ENCODE measurements around the gene ARHGEF38. TPM values are rescaled to one million over a fixed set of nuclear protein-coding genes. Genes with fewer than 3 reads are reported as not detected.

The ARHGEF38 gene
- total RNA-seq, 3 donors from 2014 or later, result 56.9 to 62.9 TPM; not detected in 1

DNA sequence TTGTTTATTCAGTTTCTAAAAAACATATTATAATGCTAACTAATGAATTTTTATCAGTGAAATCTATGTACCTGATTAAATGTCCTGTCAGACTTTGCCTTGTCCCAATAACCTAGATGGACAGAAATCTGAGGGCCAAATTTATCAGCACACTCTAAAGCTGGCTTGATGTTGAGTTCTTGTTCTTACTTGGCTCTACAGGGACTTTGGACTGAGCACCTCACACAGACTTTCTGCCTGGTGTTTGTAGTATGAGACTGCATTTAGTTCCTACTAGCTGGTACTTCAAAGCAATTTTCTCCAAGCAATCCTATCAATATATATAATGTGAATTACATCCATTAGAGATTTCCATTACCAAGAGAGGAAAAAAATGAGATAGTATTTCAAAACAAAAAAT is 118.3 kb downstream of the ARHGEF38 start:
- no peak for TF ChIP-seq POLR2A (IDR thresholded peaks at IDR 0.05)
- no peak for TF ChIP-seq POLR2AphosphoS5 (IDR thresholded peaks at IDR 0.05)
- TF ChIP-seq, protein P1, sequence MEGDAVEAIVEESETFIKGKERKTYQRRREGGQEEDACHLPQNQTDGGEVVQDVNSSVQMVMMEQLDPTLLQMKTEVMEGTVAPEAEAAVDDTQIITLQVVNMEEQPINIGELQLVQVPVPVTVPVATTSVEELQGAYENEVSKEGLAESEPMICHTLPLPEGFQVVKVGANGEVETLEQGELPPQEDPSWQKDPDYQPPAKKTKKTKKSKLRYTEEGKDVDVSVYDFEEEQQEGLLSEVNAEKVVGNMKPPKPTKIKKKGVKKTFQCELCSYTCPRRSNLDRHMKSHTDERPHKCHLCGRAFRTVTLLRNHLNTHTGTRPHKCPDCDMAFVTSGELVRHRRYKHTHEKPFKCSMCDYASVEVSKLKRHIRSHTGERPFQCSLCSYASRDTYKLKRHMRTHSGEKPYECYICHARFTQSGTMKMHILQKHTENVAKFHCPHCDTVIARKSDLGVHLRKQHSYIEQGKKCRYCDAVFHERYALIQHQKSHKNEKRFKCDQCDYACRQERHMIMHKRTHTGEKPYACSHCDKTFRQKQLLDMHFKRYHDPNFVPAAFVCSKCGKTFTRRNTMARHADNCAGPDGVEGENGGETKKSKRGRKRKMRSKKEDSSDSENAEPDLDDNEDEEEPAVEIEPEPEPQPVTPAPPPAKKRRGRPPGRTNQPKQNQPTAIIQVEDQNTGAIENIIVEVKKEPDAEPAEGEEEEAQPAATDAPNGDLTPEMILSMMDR (IDR thresholded peaks at IDR 0.05), result no peak
- Histone ChIP-seq H3K27me3 (no peaks in the 10 kb centered on the region), H3K4me1 (no peaks in the 10 kb centered on the region), H3K27ac (no peak overlapping the region), H3K4me3 (no peak overlapping the region), H3K36me3 (no peaks in the 10 kb centered on the region), H3K9me3 (no peaks in the 10 kb centered on the region)
- intact Hi-C loops (cut with DNase I; ENCODE audit: low total_unique reads), result no loop called here
- no peak for DNase-seq (ENCODE audit: low spot score in 2 of 2)

DNA sequence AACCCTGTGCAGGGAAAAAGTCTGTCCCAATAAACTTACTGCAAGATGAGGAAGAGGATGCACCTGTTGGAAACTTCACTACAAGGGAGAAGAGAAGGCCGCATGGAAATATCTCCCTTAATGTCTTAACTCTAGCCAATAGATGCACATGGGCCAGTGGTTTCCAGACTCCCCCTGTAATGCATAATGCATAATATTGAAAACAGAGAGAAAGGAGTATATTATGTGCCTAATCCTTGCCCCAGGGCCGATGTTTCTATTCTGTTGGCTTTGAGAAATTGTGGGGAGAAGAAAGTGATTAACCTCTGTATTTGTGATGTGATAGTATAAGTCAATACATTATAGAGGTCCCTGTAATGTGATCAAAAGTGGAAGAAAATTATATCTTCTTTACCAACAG is 118.9 kb downstream of the ARHGEF38 start:
- Histone ChIP-seq H3K36me3 (no peaks in the 10 kb centered on the region), H3K27ac (no peak overlapping the region), H3K9me3 (no peaks in the 10 kb centered on the region), H3K27me3 (no peaks in the 10 kb centered on the region), H3K4me1 (no peaks in the 10 kb centered on the region), H3K4me3 (no peak overlapping the region)
- TF ChIP-seq, protein P1 (IDR thresholded peaks at IDR 0.05), result no peak
- no peak for TF ChIP-seq POLR2A (IDR thresholded peaks at IDR 0.05)
- TF ChIP-seq POLR2AphosphoS5 (IDR thresholded peaks at IDR 0.05), result no peak
- DNase-seq (ENCODE audit: low spot score in 2 of 2), result no peak
- intact Hi-C loops (cut with DNase I; ENCODE audit: low total_unique reads), result no loop called here

DNA sequence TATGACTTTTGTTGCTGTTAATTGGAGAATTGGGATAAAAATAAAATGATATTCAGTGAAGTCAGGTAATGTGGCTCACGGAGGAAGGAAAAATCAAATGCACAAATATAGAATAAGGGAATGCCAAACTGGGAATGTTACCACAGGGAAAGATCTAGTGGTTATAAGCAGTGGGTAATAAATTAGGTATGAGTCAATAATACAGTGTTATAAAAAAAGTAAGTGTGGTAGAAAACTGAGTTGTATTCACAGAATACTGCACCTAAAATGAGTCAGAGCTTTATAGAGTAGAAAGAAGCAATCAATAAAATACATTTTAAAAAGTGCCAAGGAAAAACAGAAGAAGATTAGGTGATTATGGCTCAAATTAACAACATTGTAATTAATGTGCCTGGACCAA is 121.6 kb downstream of the ARHGEF38 start:
- no peak for DNase-seq (ENCODE audit: low spot score in 2 of 2)
- Histone ChIP-seq H3K9me3 (no peaks in the 10 kb centered on the region), H3K36me3 (no peaks in the 10 kb centered on the region), H3K27ac (no peak overlapping the region), H3K27me3 (no peaks in the 10 kb centered on the region), H3K4me3 (no peak overlapping the region), H3K4me1 (no peaks in the 10 kb centered on the region)
- TF ChIP-seq POLR2A (IDR thresholded peaks at IDR 0.05), result no peak
- no peak for TF ChIP-seq POLR2AphosphoS5 (IDR thresholded peaks at IDR 0.05)
- TF ChIP-seq, protein P1 (IDR thresholded peaks at IDR 0.05), result no peak
- intact Hi-C loops (cut with DNase I; ENCODE audit: low total_unique reads), result no loop called here

- Histone ChIP-seq H3K9me3 (no peaks in the 10 kb centered on the region), H3K36me3 (no peaks in the 10 kb centered on the region), H3K27ac (no peak overlapping the region), H3K4me3 (no peak overlapping the region), H3K4me1 (no peaks in the 10 kb centered on the region), H3K27me3 (no peaks in the 10 kb centered on the region)
- intact Hi-C loops (cut with DNase I; ENCODE audit: low total_unique reads), result no loop called here
- DNase-seq (ENCODE audit: low spot score in 2 of 2), result no peak
- TF ChIP-seq POLR2A (IDR thresholded peaks at IDR 0.05) (no peak), POLR2AphosphoS5 (IDR thresholded peaks at IDR 0.05) (no peak)
- TF ChIP-seq, protein P1 (IDR thresholded peaks at IDR 0.05), result no peak
These were observed 125.3 kb downstream of the ARHGEF38 start for GRCh38 chr4:105677709-105678108.

GRCh38 chr4:105679186-105679585 is 126.8 kb downstream of the ARHGEF38 start:
- no peaks in the 10 kb centered on the region for H3K4me1 ChIP-seq
- no peak for DNase-seq (ENCODE audit: low spot score in 2 of 2)
- H3K9me3 ChIP-seq, result no peaks in the 10 kb centered on the region
- H3K27ac ChIP-seq, result no peak overlapping the region
- H3K36me3 ChIP-seq, result no peaks in the 10 kb centered on the region
- H3K27me3 ChIP-seq, result no peaks in the 10 kb centered on the region
- intact Hi-C loops (cut with DNase I; ENCODE audit: low total_unique reads), result no loop called here
- TF ChIP-seq, protein P1 (IDR thresholded peaks at IDR 0.05), result no peak
- TF ChIP-seq POLR2AphosphoS5 (IDR thresholded peaks at IDR 0.05) (no peak), POLR2A (IDR thresholded peaks at IDR 0.05) (no peak)
- H3K4me3 ChIP-seq, result no peak overlapping the region
